Activated gamma-delta T cell (primary cell): Measurements from ENCODE around the gene PSMD13.

Experiments
- DNase-seq: peaks from one replicate; lab custom pipeline; 2025; lab: John Stamatoyannopoulos, UW

Gene PSMD13

GRCh38 chr11:299081-299891, 62.5 kb downstream of the PSMD13 start, which contains the start of gene IFITM5:
TSS of gene IFITM5 (minus strand) at chr11:299526. CDS start at chr11:299490, 36 bp downstream.
- no peak for DNase-seq

DNA sequence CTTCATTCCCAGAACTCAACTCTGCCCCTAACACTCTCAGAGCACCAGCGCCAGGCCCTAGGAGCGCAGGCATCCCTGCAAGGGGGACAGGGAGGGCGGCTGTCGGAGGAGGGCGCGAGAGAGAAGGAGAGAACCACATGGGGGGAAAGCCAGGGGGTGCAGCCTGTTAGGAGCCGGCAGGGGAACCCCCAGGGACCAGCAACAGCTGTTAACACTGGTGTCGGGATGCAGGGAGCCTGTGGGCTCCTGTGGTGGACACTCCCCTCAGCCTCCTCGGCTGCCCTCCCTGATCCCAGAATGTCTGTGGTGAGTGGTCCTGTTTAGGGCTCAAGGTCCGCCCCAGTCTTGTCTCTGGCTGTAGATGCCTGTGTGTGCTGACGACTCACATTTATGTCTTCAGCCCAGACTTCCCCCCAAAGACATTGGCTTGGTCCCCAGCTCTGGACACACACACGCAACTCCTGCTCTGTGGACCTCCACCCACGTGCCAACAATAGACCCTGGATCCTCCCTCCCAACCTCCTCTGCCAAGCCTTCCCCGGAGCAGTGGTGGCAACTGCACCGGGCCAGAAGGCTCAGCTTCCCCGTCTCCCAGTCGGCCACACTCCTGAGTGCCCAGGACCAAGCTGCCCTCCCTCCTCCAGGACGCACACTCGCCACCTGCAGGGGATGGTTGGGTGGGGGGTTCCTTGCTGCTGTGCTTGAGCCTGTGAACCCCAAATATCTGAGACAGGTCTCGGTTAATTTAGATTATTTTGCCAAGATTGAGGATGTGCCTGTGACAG, 63.4 kb downstream of the PSMD13 start:
- no peak for DNase-seq
